Memory B cell (primary cell): ENCODE results near the gene RFC1.
"Not testable (repeated sequence)": the region's sequence is repeated elsewhere in the genome, so short reads cannot be mapped to it uniquely, and the experiment has no call there.

ENCODE experiments used
- ATAC-seq: fragments of 150-1000 bp; cut with Tn5 transposase; 2 replicates; pipeline ENCODE4 v1.10.0; 2021; ENCODE audit warnings: low read depth, mild to moderate bottlenecking, moderate library complexity
- DNase-seq, 2 donors: peaks; one replicate each; pipeline ENCODE4 v3.0.0; 2022; ENCODE audit warnings: low spot score in 2 of 2
- H3K27ac Mint-ChIP-seq: one replicate; pipeline ENCODE4 v1.8.0; 2022; ENCODE audit warnings: mild to moderate bottlenecking, moderate library complexity, mixed read lengths
- H3K27me3 Mint-ChIP-seq: one replicate; pipeline ENCODE4 v1.8.0; 2022; ENCODE audit warnings: mixed read lengths
- H3K36me3 Mint-ChIP-seq: one replicate; pipeline ENCODE4 v1.8.0; 2022; ENCODE audit warnings: mild to moderate bottlenecking, mixed read lengths
- H3K4me1 Mint-ChIP-seq: one replicate; pipeline ENCODE4 v1.8.0; 2022; ENCODE audit warnings: mixed read lengths
- H3K4me3 Mint-ChIP-seq: one replicate; pipeline ENCODE4 v1.8.0; 2022; ENCODE audit warnings: mild to moderate bottlenecking, moderate library complexity, mixed read lengths
- H3K9me3 Mint-ChIP-seq: one replicate; pipeline ENCODE4 v1.8.0; 2022; ENCODE audit warnings: mixed read lengths

The RFC1 gene

DNA sequence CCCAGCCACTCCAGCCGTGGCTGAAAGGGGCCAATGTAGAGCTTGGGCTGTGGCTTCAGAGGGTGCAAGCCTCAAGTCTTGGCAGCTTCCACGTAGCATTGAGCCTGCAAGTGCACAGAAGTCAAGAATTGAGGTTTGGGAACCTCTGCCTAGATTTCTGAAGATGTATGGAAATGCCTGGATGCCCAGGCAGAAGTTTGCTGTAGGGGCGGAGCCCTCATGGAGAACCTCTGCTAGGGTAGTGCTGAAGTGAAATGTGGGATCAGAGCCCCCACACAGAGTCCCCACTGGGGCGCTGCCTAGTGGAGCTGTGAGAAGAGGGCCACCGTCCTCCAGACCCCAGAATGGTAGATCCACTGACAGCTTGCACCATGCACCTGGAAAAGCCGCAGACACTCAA is 5.0 kb upstream of the RFC1 start:
- DNase-seq, H3K27ac Mint-ChIP-seq, H3K36me3 Mint-ChIP-seq, H3K4me3 Mint-ChIP-seq, H3K27me3 Mint-ChIP-seq, H3K4me1 Mint-ChIP-seq, H3K9me3 Mint-ChIP-seq, ATAC-seq: not testable (repeated sequence)

GRCh38 chr4:39369301-39369700 is 3.1 kb upstream of the RFC1 start:
- H3K27ac Mint-ChIP-seq = no peak overlapping the region
- peaks cover 10% of the 10 kb centered on the region for H3K9me3 Mint-ChIP-seq
- no peak overlapping the region for H3K4me3 Mint-ChIP-seq
- ATAC-seq (no peak), DNase-seq (no peak)
- peaks cover 4% of the 10 kb centered on the region for H3K36me3 Mint-ChIP-seq
- no peaks in the 10 kb centered on the region for H3K27me3 Mint-ChIP-seq
- H3K4me1 Mint-ChIP-seq = peaks cover 12% of the 10 kb centered on the region

DNA sequence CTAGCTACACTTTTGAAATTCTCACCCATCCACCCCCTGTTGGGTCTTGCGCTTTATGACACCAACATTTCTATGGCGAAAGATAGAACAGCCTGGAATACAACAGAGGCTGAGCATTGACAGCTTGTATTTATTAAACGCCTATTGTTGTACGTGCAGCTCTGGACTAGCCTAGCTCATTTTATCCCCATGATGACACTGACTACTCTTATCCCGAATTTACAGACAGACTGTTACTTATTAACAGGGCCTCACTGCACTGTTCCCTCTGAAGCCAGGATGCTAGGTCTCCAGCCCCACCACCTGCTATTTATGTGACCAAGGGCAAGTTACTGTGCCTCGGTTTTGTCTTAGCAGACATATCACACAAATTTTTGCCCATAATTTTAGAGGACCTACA is 1.0 kb upstream of the RFC1 start:
- Mint-ChIP-seq H3K27ac (no peak overlapping the region), H3K9me3 (peaks cover 9% of the 10 kb centered on the region), H3K36me3 (peaks cover 4% of the 10 kb centered on the region), H3K4me3 (peak overlapping the region; percentile 11), H3K27me3 (no peaks in the 10 kb centered on the region), H3K4me1 (peaks cover 22% of the 10 kb centered on the region)
- no peak for DNase-seq
- no peak for ATAC-seq

GRCh38 chr4:39365360-39365759 is 802 bp downstream of the RFC1 start:
- peak overlapping the region; percentile 93 for H3K4me3 Mint-ChIP-seq
- peaks cover 2% of the 10 kb centered on the region for H3K9me3 Mint-ChIP-seq
- DNase-seq (no peak), ATAC-seq (no peak)
- peaks cover 23% of the 10 kb centered on the region for H3K4me1 Mint-ChIP-seq
- no peaks in the 10 kb centered on the region for H3K27me3 Mint-ChIP-seq
- H3K27ac Mint-ChIP-seq = peak overlapping the region; percentile 94
- H3K36me3 Mint-ChIP-seq = peaks cover under 1% of the 10 kb centered on the region

- H3K27ac Mint-ChIP-seq = peak overlapping the region; percentile 42
Observed at GRCh38 chr4:39363773-39364393, 2.3 kb downstream of the RFC1 start.

DNA sequence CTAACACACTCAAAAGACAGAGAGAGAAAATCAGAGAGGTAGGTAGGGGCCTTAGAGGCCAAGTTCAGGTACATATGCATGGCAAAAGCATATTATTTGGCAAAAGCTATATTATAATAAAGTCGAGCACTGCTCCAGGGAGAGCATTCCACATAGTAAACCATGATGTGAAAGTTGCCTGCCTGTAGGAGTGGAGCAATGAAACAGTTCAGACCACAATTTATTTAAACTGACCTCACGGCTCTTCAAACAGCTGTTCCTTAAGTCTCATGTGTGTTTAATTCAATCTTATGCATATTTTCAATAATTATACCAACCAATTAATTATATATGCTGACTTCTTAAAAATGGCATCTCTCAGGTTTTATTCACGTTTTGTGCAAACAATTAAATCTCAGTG is 3.3 kb downstream of the RFC1 start:
- no peak for ATAC-seq
- no peak for DNase-seq
- peaks cover 30% of the 10 kb centered on the region for H3K4me1 Mint-ChIP-seq
- H3K4me3 Mint-ChIP-seq = no peak overlapping the region
- peaks cover 2% of the 10 kb centered on the region for H3K9me3 Mint-ChIP-seq
- no peak overlapping the region for H3K27ac Mint-ChIP-seq
- H3K27me3 Mint-ChIP-seq = no peaks in the 10 kb centered on the region
- peaks cover 5% of the 10 kb centered on the region for H3K36me3 Mint-ChIP-seq

More at GRCh38 chr4:39363773-39364393, 2.3 kb downstream of the RFC1 start:
- ATAC-seq (peak; percentile 16), DNase-seq (no peak)
- peak overlapping the region; percentile 24 for H3K4me3 Mint-ChIP-seq
- H3K9me3 Mint-ChIP-seq = peaks cover 2% of the 10 kb centered on the region
- H3K4me1 Mint-ChIP-seq = peaks cover 26% of the 10 kb centered on the region
- peaks cover 2% of the 10 kb centered on the region for H3K36me3 Mint-ChIP-seq
- no peaks in the 10 kb centered on the region for H3K27me3 Mint-ChIP-seq

- H3K36me3 Mint-ChIP-seq, H3K9me3 Mint-ChIP-seq, H3K4me3 Mint-ChIP-seq, H3K27ac Mint-ChIP-seq, H3K27me3 Mint-ChIP-seq: not testable (repeated sequence)
- peak; percentile 90 for ATAC-seq
- H3K4me1 Mint-ChIP-seq = peaks cover 32% of the 10 kb centered on the region
- peak in 1 of 2 donors; percentile 36 for DNase-seq
Observed at GRCh38 chr4:39360611-39361010, 5.6 kb downstream of the RFC1 start.

DNA sequence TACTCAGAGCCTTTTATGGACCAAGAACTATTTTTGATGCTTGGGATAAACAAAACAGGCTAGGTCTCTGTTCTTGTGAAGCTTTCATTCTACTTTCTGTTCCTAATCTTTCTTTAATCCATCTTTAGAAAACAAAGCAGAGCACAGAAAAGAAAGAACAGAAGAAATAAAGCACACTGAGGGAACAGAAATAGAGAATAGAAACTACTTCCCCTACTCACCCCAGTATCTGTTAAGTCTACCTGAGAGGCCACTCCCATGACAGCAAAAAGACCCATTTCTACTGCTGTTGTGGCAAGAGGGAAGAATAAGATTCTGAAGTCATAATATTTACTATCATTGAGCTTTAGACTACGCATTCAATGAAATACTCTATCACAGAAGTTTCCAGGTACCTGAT is 9.2 kb downstream of the RFC1 start:
- Mint-ChIP-seq H3K4me3 (peak overlapping the region; percentile 24), H3K36me3 (peaks cover 7% of the 10 kb centered on the region), H3K27ac (peak overlapping the region; percentile 75), H3K9me3 (peaks cover 2% of the 10 kb centered on the region), H3K27me3 (no peaks in the 10 kb centered on the region), H3K4me1 (peaks cover 33% of the 10 kb centered on the region)
- ATAC-seq (peak; percentile 64), DNase-seq (peak in 1 of 2 donors; percentile 11)

- Mint-ChIP-seq H3K9me3 (peaks cover 6% of the 10 kb centered on the region), H3K36me3 (peaks cover 25% of the 10 kb centered on the region), H3K27me3 (no peaks in the 10 kb centered on the region), H3K4me3 (peak overlapping the region; percentile 79), H3K27ac (peak overlapping the region; percentile 95), H3K4me1 (peaks cover 33% of the 10 kb centered on the region)
- ATAC-seq = no peak
- DNase-seq = no peak
Observed at GRCh38 chr4:39354254-39354552, 12.0 kb downstream of the RFC1 start.

- no peak for DNase-seq
- peak; percentile 70 for ATAC-seq
- Mint-ChIP-seq H3K9me3 (peaks cover 4% of the 10 kb centered on the region), H3K27me3 (no peaks in the 10 kb centered on the region), H3K36me3 (peaks cover 25% of the 10 kb centered on the region), H3K27ac (peak overlapping the region; percentile 95), H3K4me1 (peaks cover 28% of the 10 kb centered on the region), H3K4me3 (peak overlapping the region; percentile 79)
Observed at GRCh38 chr4:39353478-39354253, 12.5 kb downstream of the RFC1 start.

DNA sequence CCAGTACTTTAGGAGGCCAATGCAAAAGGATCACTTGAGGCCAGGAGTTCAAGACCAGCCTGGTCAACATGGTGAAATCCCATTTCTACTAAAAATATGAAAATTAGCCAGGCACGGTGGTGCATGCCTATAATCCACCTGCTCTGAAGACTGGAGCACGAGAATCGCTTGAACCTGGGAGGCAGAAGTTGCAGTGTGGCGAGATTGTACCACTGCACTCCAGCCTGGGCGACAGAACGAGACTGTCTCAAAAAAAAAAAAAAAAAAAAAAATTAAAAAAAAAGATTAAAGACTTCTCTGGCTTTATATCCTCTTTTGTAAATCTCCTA is 13.0 kb downstream of the RFC1 start:
- H3K36me3 Mint-ChIP-seq = peaks cover 28% of the 10 kb centered on the region
- H3K27me3 Mint-ChIP-seq = not testable (repeated sequence)

GRCh38 chr4:39349326-39349725 is 16.8 kb downstream of the RFC1 start:
- no peak overlapping the region for H3K4me3 Mint-ChIP-seq
- H3K4me1 Mint-ChIP-seq = peaks cover 23% of the 10 kb centered on the region
- DNase-seq (no peak), ATAC-seq (no peak)
- H3K27ac Mint-ChIP-seq = no peak overlapping the region
- peaks cover 4% of the 10 kb centered on the region for H3K9me3 Mint-ChIP-seq
- H3K36me3 Mint-ChIP-seq = peaks cover 35% of the 10 kb centered on the region
- no peaks in the 10 kb centered on the region for H3K27me3 Mint-ChIP-seq

More for the DNA sequence above, 13.0 kb downstream of the RFC1 start:
- Mint-ChIP-seq H3K4me1 (peaks cover 29% of the 10 kb centered on the region), H3K27ac (peak overlapping the region; percentile 95), H3K4me3 (peak overlapping the region; percentile 79)
- not testable (repeated sequence) for H3K9me3 Mint-ChIP-seq, DNase-seq
- ATAC-seq = peak; percentile 35

DNA sequence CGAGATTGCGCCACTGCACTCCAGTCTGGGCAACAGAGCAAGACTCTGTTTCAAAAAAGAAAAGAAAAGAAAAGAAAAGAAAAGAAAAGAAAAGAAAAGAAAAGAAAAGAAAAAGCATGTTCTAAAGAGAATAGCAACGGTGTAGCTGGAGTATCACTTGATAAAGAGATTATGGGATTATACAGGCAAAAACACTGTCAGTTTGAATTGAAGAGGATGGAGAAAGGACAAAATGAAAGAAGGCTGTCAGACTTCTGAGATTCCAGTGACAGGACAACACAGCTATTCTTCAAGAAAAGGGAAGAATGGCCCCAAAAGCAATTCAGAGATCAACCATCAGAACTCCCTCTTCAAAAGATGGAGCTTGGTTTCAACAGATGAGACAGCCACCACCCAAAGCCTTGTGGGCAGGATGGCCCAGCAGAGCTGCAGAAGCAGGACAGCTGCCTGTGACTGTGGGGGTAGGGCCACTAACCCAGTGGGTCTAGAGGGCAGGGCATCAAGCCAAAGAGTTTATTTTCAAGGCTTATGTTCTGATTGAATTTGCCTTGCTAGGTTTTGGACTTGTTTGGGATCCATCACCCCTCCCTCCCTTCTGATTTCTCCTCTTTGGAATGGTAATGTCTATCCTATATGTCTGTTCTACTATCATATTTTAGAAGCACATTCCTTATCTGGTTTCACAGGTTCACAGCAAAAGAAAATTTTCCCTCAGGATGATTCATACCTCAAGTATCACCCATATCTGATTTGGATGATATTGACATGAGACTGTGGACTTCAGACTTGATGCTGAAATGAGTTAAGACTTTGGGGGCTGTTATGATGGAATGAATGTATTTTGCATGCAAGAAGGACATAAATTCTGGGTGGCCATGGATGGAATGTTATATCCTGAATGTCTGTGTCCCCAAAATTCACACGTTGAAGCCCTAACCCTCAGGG is 17.5 kb downstream of the RFC1 start:
- no peak for ATAC-seq
- H3K4me1 Mint-ChIP-seq = peaks cover 16% of the 10 kb centered on the region
- DNase-seq = no peak
- H3K4me3 Mint-ChIP-seq = no peak overlapping the region
- no peaks in the 10 kb centered on the region for H3K27me3 Mint-ChIP-seq
- H3K36me3 Mint-ChIP-seq = peaks cover 35% of the 10 kb centered on the region
- peaks cover 4% of the 10 kb centered on the region for H3K9me3 Mint-ChIP-seq
- H3K27ac Mint-ChIP-seq = no peak overlapping the region

GRCh38 chr4:39346856-39347519 is 19.2 kb downstream of the RFC1 start:
- DNase-seq = no peak
- H3K9me3 Mint-ChIP-seq = peaks cover 4% of the 10 kb centered on the region
- no peak for ATAC-seq
- peaks cover 45% of the 10 kb centered on the region for H3K36me3 Mint-ChIP-seq
- no peak overlapping the region for H3K27ac Mint-ChIP-seq
- H3K27me3 Mint-ChIP-seq = no peaks in the 10 kb centered on the region
- no peak overlapping the region for H3K4me3 Mint-ChIP-seq
- H3K4me1 Mint-ChIP-seq = peaks cover 8% of the 10 kb centered on the region
